Vagina (tissue), 2 donors: ENCODE data around the gene CFB. TPM values are rescaled to one million over a fixed set of nuclear protein-coding genes. Genes with fewer than 3 reads are reported as not detected.
A peak's percentile ranks its signal among the peaks of the same experiment; 100 is the strongest.
"Not testable (repeated sequence)": the region's sequence is repeated elsewhere in the genome, so short reads cannot be mapped to it uniquely, and the experiment has no call there.

Source experiments
- DNase-seq, 2 donors: peaks; one replicate each; pipeline ENCODE4 v3.0.0-alpha.2; 2017; ENCODE audit errors: extremely low spot score in 2 of 2
- H3K27ac ChIP-seq: fragments of 200-600 bp; sonication (generic); one replicate; pipeline ENCODE4 v1.5.1; 2019
- H3K27me3 ChIP-seq: fragments of 200-600 bp; sonication (generic); one replicate; pipeline ENCODE4 v1.5.1; 2019
- H3K36me3 ChIP-seq, 2 donors: fragments of 200-600 bp; sonication (generic); one replicate each; pipeline ENCODE4 v1.5.1; 2017 to 2019
- H3K4me1 ChIP-seq: fragments of 200-600 bp; sonication (generic); one replicate; pipeline ENCODE4 v1.5.1; 2019
- H3K4me3 ChIP-seq, 2 donors: fragments of 200-600 bp; sonication (generic); 1 replicate in 1 of 2; 2 replicates in 1 of 2; pipeline ENCODE4 v1.5.1; 2016 to 2019
- H3K9me3 ChIP-seq: fragments of 200-600 bp; sonication (generic); one replicate; pipeline ENCODE4 v1.5.1; 2019
- CTCF ChIP-seq, 3 experiments: fragments of 450-650 bp in 2 of 3; fragments of 200-600 bp in 1 of 3; sonication (generic) in 1 of 3; IDR thresholded peaks; one replicate each; pipeline ENCODE4 v1.5.1; 2017 to 2019; ENCODE audit warnings: antibody characterized with exemption in 3 of 3, mild to moderate bottlenecking in 2 of 3, moderate library complexity in 2 of 3
- POLR2A ChIP-seq, 2 donors: fragments of 450-650 bp; IDR thresholded peaks; one replicate each; pipeline ENCODE4 v1.6.1; 2017; ENCODE audit warnings: antibody characterized with exemption in 2 of 2, mild to moderate bottlenecking in 2 of 2, moderate library complexity in 2 of 2
- POLR2AphosphoS5 ChIP-seq, 2 donors: sonication (generic); formaldehyde crosslinking; IDR thresholded peaks; one replicate each; pipeline ENCODE4 v1.9.0; 2017; ENCODE audit warnings: antibody characterized with exemption in 2 of 2, mild to moderate bottlenecking in 2 of 2, low read depth in 1 of 2; ENCODE audit not compliant: insufficient read depth in 1 of 2
- intact Hi-C: fragments of 100-400 bp; cut with DNase I; formaldehyde crosslinking; loops from one replicate; pipeline ENCODE4 v1.15.1; 2023
- total RNA-seq: library from RNA; depleted of rRNA; stranded (reverse); fragments of >200 nt; gene quantifications from one replicate; pipeline ENCODE4 v1.2.3, GENCODE V29; 2016

The CFB gene
- total RNA-seq, 1 donor from 2014 or later = 9.6 TPM

- Histone ChIP-seq H3K4me1 (peaks cover 39% of the 10 kb centered on the region), H3K27me3 (no peaks in the 10 kb centered on the region), H3K9me3 (no peaks in the 10 kb centered on the region), H3K27ac (peak within 1 kb of the TSS; percentile 84), H3K36me3 (no peaks in the 10 kb centered on the region), H3K4me3 (peak within 1 kb of the TSS; percentile 54 to 76)
- DNase-seq = peak in 1 of 2 donors; percentile 95
- TF ChIP-seq POLR2A (IDR thresholded peaks at IDR 0.05) = no peak
- peak in 1 of 2 donors; percentile 37 for TF ChIP-seq POLR2AphosphoS5 (IDR thresholded peaks at IDR 0.05; ENCODE audit: insufficient read depth in 1 of 2, low read depth in 1 of 2)
- intact Hi-C loops = loop anchor here (5.0 kb wide), 1 partner anchor 45 kb away; the partner anchor contains the start of gene CFB
These were observed 43.8 kb upstream of the CFB start, which contains the start of gene ZBTB12 for GRCh38 chr6:31901953-31902643. ZBTB12 (minus strand) TSS chr6:31902086; CDS start chr6:31901305, 781 bp downstream.

GRCh38 chr6:31903957-31904356 is 41.9 kb upstream of the CFB start:
- intact Hi-C loops = loop anchor here (5.0 kb wide), 1 partner anchor 43 kb away; the partner anchor contains the start of gene CFB
- H3K27ac ChIP-seq = peak overlapping the region; percentile 84
- no peak for DNase-seq
- no peaks in the 10 kb centered on the region for H3K9me3 ChIP-seq
- H3K27me3 ChIP-seq = no peaks in the 10 kb centered on the region
- TF ChIP-seq POLR2AphosphoS5 (IDR thresholded peaks at IDR 0.05; ENCODE audit: insufficient read depth in 1 of 2, low read depth in 1 of 2) (no peak), CTCF (IDR thresholded peaks at IDR 0.05) (no peak), POLR2A (IDR thresholded peaks at IDR 0.05) (no peak)
- no peaks in the 10 kb centered on the region for H3K36me3 ChIP-seq
- no peak overlapping the region for H3K4me3 ChIP-seq
- peaks cover 31% of the 10 kb centered on the region for H3K4me1 ChIP-seq

GRCh38 chr6:31905041-31905440 is 40.9 kb upstream of the CFB start:
- H3K27me3 ChIP-seq = no peaks in the 10 kb centered on the region
- H3K4me3 ChIP-seq = no peak overlapping the region
- peaks cover 20% of the 10 kb centered on the region for H3K4me1 ChIP-seq
- H3K27ac ChIP-seq = no peak overlapping the region
- no peaks in the 10 kb centered on the region for H3K9me3 ChIP-seq
- TF ChIP-seq POLR2A (IDR thresholded peaks at IDR 0.05) (no peak), POLR2AphosphoS5 (IDR thresholded peaks at IDR 0.05; ENCODE audit: insufficient read depth in 1 of 2, low read depth in 1 of 2) (no peak), CTCF (IDR thresholded peaks at IDR 0.05) (no peak)
- no peaks in the 10 kb centered on the region for H3K36me3 ChIP-seq
- intact Hi-C loops = no loop called here
- DNase-seq = no peak

GRCh38 chr6:31906122-31906521 is 39.8 kb upstream of the CFB start:
- no peak for DNase-seq
- H3K9me3 ChIP-seq = no peaks in the 10 kb centered on the region
- no peaks in the 10 kb centered on the region for H3K27me3 ChIP-seq
- H3K27ac ChIP-seq = no peak overlapping the region
- no peak for TF ChIP-seq CTCF (IDR thresholded peaks at IDR 0.05)
- no peak for TF ChIP-seq POLR2AphosphoS5 (IDR thresholded peaks at IDR 0.05; ENCODE audit: insufficient read depth in 1 of 2, low read depth in 1 of 2)
- no peak for TF ChIP-seq POLR2A (IDR thresholded peaks at IDR 0.05)
- intact Hi-C loops = no loop called here
- H3K4me1 ChIP-seq = peaks cover 13% of the 10 kb centered on the region
- no peaks in the 10 kb centered on the region for H3K36me3 ChIP-seq
- H3K4me3 ChIP-seq = no peak overlapping the region

- peaks cover 13% of the 10 kb centered on the region for H3K4me1 ChIP-seq
- H3K9me3 ChIP-seq, DNase-seq, H3K27ac ChIP-seq, intact Hi-C loops, H3K4me3 ChIP-seq, H3K27me3 ChIP-seq, H3K36me3 ChIP-seq: not testable (repeated sequence)
These were observed 39.2 kb upstream of the CFB start for GRCh38 chr6:31906727-31907126.

DNA sequence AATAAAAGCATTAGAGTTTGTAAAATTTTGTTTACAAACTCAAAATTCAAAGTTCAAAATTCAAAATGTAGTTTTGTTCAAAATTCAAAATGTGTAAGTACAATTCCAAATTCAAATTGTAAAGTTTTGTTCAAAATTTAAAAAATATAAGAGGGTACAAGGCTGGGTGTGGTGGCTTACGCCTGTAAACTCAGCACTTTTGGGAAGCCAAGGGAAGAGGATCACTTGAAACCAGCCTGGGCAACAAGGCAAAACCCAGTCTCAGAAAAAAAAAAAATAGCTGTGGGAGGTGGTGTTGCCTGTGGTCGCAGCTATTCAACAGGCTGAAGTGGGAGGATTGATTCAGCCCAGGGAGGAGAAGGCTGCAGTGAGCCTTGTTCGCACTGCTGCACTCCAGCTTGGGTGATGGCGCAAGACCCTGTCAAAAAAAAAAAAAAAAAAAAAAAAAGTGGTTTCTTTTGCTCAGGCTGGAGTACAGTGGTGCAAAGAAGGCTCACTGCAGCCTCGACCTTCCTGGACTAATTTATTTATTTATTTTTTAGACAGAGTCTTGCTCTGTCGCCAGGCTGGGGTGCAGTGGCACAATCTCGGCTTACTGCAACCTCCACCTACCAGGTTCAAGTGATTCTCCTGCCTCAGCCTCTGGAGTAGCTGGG is 38.6 kb upstream of the CFB start:
- no peak for DNase-seq
- peak overlapping the region; percentile 11 for H3K27ac ChIP-seq
- no peaks in the 10 kb centered on the region for H3K9me3 ChIP-seq
- no peaks in the 10 kb centered on the region for H3K36me3 ChIP-seq
- H3K27me3 ChIP-seq = no peaks in the 10 kb centered on the region
- TF ChIP-seq POLR2AphosphoS5 (IDR thresholded peaks at IDR 0.05; ENCODE audit: insufficient read depth in 1 of 2, low read depth in 1 of 2) (no peak), CTCF (IDR thresholded peaks at IDR 0.05) (no peak), POLR2A (IDR thresholded peaks at IDR 0.05) (no peak)
- no peak overlapping the region for H3K4me3 ChIP-seq
- intact Hi-C loops = no loop called here
- peaks cover 13% of the 10 kb centered on the region for H3K4me1 ChIP-seq

- H3K4me1 ChIP-seq, H3K9me3 ChIP-seq, DNase-seq, H3K27me3 ChIP-seq, intact Hi-C loops, H3K36me3 ChIP-seq, H3K4me3 ChIP-seq: not testable (repeated sequence)
- peak overlapping the region; percentile 11 for H3K27ac ChIP-seq
These were observed 37.6 kb upstream of the CFB start for GRCh38 chr6:31908255-31908654.
